Gastroesophageal sphincter (tissue), 3 donors: ENCODE measurements around the gene CMIP.

Experiments used
- CTCF ChIP-seq, 4 experiments: fragments of 200-600 bp in 2 of 4; fragments of 450-650 bp in 2 of 4; sonication (generic) in 1 of 4; IDR thresholded peaks; one replicate each; pipeline ENCODE4 v1.5.1; 2017 to 2019; ENCODE audit warnings: antibody characterized with exemption in 4 of 4, mild to moderate bottlenecking in 2 of 4, moderate library complexity in 2 of 4
- EP300 ChIP-seq: sonication (generic); formaldehyde crosslinking; IDR thresholded peaks from one replicate; pipeline ENCODE4 v1.6.1; 2017; ENCODE audit warnings: antibody characterized with exemption, mild to moderate bottlenecking

DNA sequence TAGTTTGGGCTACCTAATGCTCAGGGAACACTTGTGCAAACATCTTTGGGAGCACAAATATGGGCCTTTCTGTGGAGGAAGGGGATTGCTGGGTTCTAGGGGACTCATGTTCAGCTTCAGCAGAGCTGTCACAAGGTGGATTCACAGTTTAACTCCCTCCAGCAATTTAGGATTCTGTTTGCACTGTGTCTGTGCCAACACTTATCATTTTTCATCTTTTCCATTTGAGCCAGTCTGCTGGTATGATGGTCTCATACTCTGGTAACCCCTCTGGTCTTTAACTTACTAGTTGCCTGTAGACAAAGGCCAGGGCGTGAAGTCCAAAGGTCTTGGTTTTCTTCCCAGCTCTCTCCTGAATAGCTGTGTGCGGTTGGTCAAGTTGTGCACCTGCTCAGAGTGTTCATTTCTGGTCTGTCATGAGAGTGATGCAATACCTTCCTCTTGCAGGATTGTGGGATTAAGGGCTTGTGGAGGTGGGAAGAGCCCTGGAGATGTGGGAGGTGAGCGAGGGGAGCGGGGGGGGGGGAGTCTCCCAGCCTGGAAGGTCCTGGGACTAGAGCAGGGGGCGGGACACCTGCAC lies 152.6 kb downstream of the CMIP start:
- TF ChIP-seq EP300, result no peak
- no peak for TF ChIP-seq CTCF (IDR thresholded peaks at IDR 0.05)
